Fibroblast of the aortic adventitia (primary cell): ENCODE results near the gene ENPP5. TPM values are rescaled to one million over a fixed set of nuclear protein-coding genes. Genes with fewer than 3 reads are reported as not detected.
"Not testable (repeated sequence)": the region's sequence is repeated elsewhere in the genome, so short reads cannot be mapped to it uniquely, and the experiment has no call there.

Source experiments
- DNase-seq: peaks from one replicate; pipeline ENCODE4 v3.0.0-alpha.2; 2010; ENCODE audit warnings: low read depth
- H3K4me3 ChIP-seq: 2 replicates; pipeline ENCODE4 v1.5.1; 2011; ENCODE audit warnings: low read depth, mild to moderate bottlenecking, control low read depth, low read length, moderate library complexity
- total RNA-seq: library from RNA; depleted of rRNA; stranded (reverse); fragments of >200 nt; gene quantifications from 2 replicates; pipeline ENCODE4 v1.2.3, GENCODE V29; 2012; ENCODE audit warnings: low replicate concordance
- TF ChIP-seq, protein P1 (sequence below): IDR thresholded peaks from 2 replicates; pipeline ENCODE4 v1.5.1; 2011; ENCODE audit warnings: mild to moderate bottlenecking, low read length, control low read depth, inconsistent platforms; ENCODE audit not compliant: insufficient read depth

The ENPP5 gene
- total RNA-seq, 1 donor, result 0.36 TPM

DNA sequence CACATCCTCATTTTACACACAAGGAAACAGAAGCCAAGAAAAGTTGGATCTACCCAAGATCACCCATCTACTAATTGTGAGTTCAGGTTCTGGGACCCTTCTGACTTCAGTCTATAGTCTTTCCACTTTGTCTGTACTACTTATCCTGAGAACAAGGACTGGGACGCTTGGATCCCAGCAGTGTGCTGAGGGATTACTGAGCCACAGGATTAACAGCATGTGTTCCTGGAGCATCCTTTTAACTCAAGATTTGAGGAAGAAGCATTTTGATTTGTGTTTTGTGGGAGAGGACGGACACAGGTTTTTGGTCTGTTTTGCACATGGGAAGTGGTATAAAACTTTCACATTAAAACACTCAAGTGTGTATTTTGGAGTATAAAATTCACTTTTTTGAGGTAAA is 36.6 kb downstream of the ENPP5 start:
- no peak overlapping the region for H3K4me3 ChIP-seq
- TF ChIP-seq, protein P1, sequence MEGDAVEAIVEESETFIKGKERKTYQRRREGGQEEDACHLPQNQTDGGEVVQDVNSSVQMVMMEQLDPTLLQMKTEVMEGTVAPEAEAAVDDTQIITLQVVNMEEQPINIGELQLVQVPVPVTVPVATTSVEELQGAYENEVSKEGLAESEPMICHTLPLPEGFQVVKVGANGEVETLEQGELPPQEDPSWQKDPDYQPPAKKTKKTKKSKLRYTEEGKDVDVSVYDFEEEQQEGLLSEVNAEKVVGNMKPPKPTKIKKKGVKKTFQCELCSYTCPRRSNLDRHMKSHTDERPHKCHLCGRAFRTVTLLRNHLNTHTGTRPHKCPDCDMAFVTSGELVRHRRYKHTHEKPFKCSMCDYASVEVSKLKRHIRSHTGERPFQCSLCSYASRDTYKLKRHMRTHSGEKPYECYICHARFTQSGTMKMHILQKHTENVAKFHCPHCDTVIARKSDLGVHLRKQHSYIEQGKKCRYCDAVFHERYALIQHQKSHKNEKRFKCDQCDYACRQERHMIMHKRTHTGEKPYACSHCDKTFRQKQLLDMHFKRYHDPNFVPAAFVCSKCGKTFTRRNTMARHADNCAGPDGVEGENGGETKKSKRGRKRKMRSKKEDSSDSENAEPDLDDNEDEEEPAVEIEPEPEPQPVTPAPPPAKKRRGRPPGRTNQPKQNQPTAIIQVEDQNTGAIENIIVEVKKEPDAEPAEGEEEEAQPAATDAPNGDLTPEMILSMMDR, result no peak
- no peak for DNase-seq

DNA sequence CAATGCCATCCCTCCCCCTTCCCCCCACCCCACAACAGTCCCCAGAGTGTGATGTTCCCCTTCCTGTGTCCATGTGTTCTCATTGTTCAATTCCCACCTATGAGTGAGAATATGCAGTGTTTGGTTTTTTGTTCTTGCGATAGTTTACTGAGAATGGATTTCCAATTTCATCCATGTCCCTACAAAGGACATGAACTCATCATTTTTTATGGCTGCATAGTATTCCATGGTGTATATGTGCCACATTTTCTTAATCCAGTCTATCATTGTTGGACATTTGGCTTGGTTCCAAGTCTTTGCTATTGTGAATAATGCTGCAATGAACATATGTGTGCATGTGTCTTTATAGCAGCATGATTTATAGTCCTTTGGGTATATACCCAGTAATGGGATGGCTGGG is 39.5 kb downstream of the ENPP5 start:
- H3K4me3 ChIP-seq, DNase-seq: not testable (repeated sequence)

DNA sequence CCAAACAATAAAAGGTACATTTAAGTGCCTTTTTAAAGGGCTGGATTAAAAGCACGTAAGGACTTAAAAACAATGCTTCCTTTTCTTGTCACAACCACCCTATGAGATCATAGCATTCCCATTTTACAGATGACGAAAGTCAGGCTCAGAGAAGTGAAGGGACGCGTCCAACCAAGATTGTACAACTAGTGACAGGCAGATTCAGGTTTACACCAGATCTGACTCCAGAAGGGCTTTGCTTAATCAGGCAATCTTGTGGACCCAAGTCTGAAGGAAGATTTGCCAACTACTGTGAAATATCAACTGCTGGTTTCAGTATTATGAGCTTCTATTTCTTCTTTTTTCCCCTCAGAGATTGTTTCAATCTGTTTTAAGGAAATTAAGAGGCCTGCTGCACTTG is 40.1 kb downstream of the ENPP5 start:
- TF ChIP-seq, protein P1, result no peak
- DNase-seq, result peak; percentile 3
- peak overlapping the region; percentile 0 for H3K4me3 ChIP-seq

DNA sequence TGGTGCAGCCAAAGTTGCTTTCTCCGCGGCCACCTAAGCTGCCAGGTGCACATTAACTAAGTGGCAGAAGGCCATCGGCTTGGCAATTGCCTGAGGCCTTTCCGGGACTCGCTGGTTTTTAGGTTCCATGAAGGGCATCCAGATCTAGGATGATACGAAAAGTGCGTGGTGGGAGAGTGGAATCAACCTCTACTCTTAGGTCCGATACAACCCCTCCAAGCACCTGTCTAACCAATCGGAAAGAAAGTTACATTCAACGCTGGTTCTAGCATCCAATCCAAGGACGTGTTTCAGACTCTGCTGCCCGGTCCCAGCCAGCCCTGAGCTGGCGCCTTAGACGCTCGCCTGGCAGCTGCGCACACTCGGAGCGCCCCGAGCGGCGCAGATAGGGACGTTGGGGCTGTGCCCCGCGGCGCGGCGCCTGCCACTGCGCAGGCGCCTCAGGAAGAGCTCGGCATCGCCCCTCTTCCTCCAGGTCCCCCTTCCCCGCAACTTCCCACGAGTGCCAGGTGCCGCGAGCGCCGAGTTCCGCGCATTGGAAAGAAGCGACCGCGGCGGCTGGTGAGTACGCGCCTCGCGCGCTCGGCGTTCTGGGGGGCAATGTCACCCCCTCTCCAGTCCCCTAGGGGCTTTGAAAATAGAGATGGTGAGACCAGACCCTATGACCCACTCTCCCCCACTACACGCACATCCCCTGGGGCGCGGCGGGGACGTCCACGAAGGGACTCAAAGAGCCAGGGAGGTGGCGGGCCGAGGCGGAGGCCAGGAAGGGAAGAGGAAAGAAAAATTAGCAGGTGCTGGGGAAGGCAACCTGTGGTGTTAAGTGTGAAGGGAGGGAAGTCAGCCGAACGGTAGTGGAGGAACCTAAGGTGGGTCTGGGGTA is 40.9 kb downstream of the ENPP5 start, which contains the start of gene ENPP4:
ENPP4 (plus strand) TSS at position 361 of the 883 bp plus-strand sequence. CDS start 9,595 bp downstream, outside the sequence.
- H3K4me3 ChIP-seq, result peak within 1 kb of the TSS; percentile 67
- TF ChIP-seq, protein P1, result no peak
- DNase-seq, result peak; percentile 80

DNA sequence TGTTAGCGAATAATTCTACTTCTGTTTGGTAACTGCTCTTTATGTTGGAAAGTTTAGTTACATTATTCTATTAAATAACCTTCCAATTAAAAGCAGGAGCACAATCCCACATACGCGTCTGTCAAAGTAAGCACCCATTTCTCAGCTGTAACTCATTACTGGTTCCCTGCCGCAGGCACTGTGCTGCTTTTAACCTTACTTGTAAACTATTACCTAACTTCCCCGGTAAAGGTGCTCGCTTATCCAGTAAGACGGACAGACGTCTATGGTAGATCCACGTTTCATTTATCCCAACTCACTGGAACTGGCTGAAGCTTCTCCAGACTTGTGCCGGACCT is 41.5 kb downstream of the ENPP5 start:
- H3K4me3 ChIP-seq, result peak overlapping the region; percentile 67
- TF ChIP-seq, protein P1, result no peak

DNA sequence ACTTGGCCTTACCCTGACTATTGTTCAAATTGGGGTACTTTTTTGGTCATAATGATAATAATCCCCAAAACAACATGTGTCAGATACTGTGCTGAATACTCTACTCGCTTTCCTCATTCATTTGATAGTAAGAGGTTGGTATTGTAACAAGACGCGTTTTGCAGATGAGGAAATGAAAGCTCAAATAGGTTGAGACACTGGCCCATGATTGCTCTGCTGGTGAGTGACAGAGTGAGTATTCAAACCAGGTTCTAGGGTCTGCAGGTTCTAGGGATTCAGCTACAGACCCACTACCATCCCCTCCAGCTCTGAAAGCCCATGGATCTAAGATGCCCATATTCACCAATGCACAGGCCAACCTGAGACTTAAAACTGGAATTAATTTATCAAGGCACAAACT is 42.3 kb downstream of the ENPP5 start:
- no peak overlapping the region for H3K4me3 ChIP-seq
- DNase-seq, result no peak
- TF ChIP-seq, protein P1, result no peak

More for the DNA sequence above, 41.5 kb downstream of the ENPP5 start:
- no peak for DNase-seq

DNA sequence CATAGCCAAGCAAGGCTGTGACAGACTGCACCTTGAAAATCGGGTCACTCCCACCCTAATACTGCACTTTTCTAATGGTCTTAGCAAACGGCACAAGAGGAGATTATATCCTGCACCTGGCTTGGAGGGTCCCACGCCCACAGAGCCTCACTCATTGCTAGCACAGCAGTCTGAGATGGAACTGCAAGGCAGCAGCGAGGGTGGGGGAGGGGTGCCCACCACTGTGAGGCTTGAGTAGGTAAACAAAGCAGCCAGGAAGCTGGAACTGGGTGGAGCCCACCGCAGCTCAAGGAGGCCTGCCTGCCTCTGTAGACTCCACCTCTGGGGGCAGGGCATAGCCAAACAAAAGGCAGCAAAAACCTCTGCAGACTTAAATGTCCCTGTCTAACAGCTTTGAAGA is 51.1 kb downstream of the ENPP5 start:
- not testable (repeated sequence) for DNase-seq, H3K4me3 ChIP-seq

DNA sequence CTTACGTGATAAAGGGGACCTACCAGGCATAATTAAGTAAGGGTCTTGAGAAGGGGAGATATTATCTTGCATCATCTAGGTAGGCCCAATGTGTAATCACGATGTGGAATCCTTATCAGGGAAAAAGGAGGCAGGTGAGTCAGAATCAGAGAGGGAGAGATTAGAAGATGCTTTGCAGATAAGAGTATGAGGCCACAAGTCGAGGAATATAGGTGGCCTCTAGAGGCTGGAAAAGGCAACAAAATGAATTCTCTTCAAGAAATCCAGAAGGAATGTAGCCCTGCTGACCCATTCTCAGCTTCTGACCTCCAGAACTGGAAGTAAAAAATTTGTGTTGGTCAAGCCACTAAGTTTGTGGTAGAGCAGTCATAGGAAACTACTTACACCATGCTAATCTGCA is 51.9 kb downstream of the ENPP5 start:
- no peak for DNase-seq
- H3K4me3 ChIP-seq, result no peak overlapping the region
- TF ChIP-seq, protein P1, result no peak
